Upper lobe of left lung (tissue), 6 donors: ENCODE data around the gene GALNT18. TPM values are rescaled to one million over a fixed set of nuclear protein-coding genes. Genes with fewer than 3 reads are reported as not detected.

Source experiments
- ATAC-seq, 2 donors: fragments of 200-7000 bp; cut with Tn5 transposase; one replicate each; pipeline ENCODE4 v1.9.1; 2022; ENCODE audit warnings: mild to moderate bottlenecking in 2 of 2, moderate library complexity in 2 of 2; ENCODE audit not compliant: low FRiP score in 2 of 2
- DNase-seq, 2 donors: peaks; one replicate each; pipeline ENCODE4 v3.0.0-alpha.2; 2019 to 2020
- H3K27ac ChIP-seq, 4 donors: fragments of 200-600 bp; sonication (generic); one replicate each; pipeline ENCODE4 v1.5.1; 2016 to 2019
- H3K27me3 ChIP-seq, 4 donors: fragments of 200-600 bp; sonication (generic); one replicate each; pipeline ENCODE4 v1.5.1; 2017 to 2019
- H3K36me3 ChIP-seq, 4 donors: fragments of 200-600 bp; sonication (generic); one replicate each; pipeline ENCODE4 v1.5.1; 2016 to 2019
- H3K4me1 ChIP-seq, 4 donors: fragments of 200-600 bp; sonication (generic); one replicate each; pipeline ENCODE4 v1.5.1; 2018 to 2019
- H3K4me3 ChIP-seq, 4 donors: fragments of 200-600 bp; sonication (generic); one replicate each; pipeline ENCODE4 v1.5.1; 2017 to 2019; ENCODE audit warnings: mild to moderate bottlenecking in 2 of 4, moderate library complexity in 1 of 4
- H3K9me3 ChIP-seq, 4 donors: fragments of 200-600 bp; sonication (generic); one replicate each; pipeline ENCODE4 v1.5.1; 2018 to 2019
- CTCF ChIP-seq, 6 experiments: fragments of 450-650 bp in 4 of 6; fragments of 200-600 bp in 2 of 6; sonication (generic) in 2 of 6; IDR thresholded peaks; one replicate each; pipeline ENCODE4 v1.5.1; 2016 to 2019; ENCODE audit warnings: antibody characterized with exemption in 6 of 6
- EP300 ChIP-seq, 4 donors: sonication (generic); formaldehyde crosslinking; IDR thresholded peaks; one replicate each; pipeline ENCODE4 v1.5.1; 2017; ENCODE audit warnings: antibody characterized with exemption in 4 of 4, control low read depth in 2 of 4
- POLR2A ChIP-seq, 4 donors: fragments of 450-650 bp; IDR thresholded peaks; one replicate each; pipeline ENCODE4 v1.5.1; 2016 to 2017; ENCODE audit warnings: antibody characterized with exemption in 4 of 4, mild to moderate bottlenecking in 2 of 4
- POLR2AphosphoS5 ChIP-seq, 2 donors: sonication (generic); formaldehyde crosslinking; IDR thresholded peaks; one replicate each; pipeline ENCODE4 v1.5.1; 2017; ENCODE audit warnings: antibody characterized with exemption in 2 of 2
- WGBS, 2 donors: methylation state at CpG; one replicate each; pipeline ENCODE4 v1.1.5; 2017 to 2018; 5-methylcytosine and 5-hydroxymethylcytosine counted together
- total RNA-seq, 6 donors: library from RNA; depleted of rRNA in 4 of 6; stranded (reverse); fragments of >200 nt in 4 of 6; gene quantifications; one replicate each; pipeline versions ENCODE4 v1.1.0 to v1.2.1, GENCODE V29; 2016 to 2021
- donor health status: DM: no; HTN: no; CAD: no; lungs with moderate emphysema.
- donor health status: DM: no; HTN: yes; CAD: no; lungs with severe emphysema.

Gene GALNT18
- total RNA-seq, 6 donors from 2014 or later = 48.2 to 115 (median 61.8) TPM

GRCh38 chr11:11476971-11477645, 144.7 kb downstream of the GALNT18 start:
- DNase-seq (no peak), ATAC-seq (no peak)
- Histone ChIP-seq H3K4me3 (no peak overlapping the region), H3K36me3 (no peaks in the 10 kb centered on the region), H3K27ac (no peak overlapping the region), H3K9me3 (no peaks in the 10 kb centered on the region), H3K27me3 (no peaks in the 10 kb centered on the region), H3K4me1 (peaks cover 0 to 6% (median 3%) of the 10 kb centered on the region in 4 donors)
- WGBS, 2 donors = 63 to 66% methylated on average over 4 of the region's 4 CpGs
- TF ChIP-seq POLR2AphosphoS5 (IDR thresholded peaks at IDR 0.05) (no peak), EP300 (IDR thresholded peaks at IDR 0.05) (no peak), CTCF (IDR thresholded peaks at IDR 0.05) (no peak), POLR2A (IDR thresholded peaks at IDR 0.05) (no peak)

- no peaks in the 10 kb centered on the region for H3K36me3 ChIP-seq
- no peak overlapping the region for H3K27ac ChIP-seq
- 75 to 80% methylated on average over 2 of the region's 2 CpGs for WGBS, 2 donors
- H3K4me1 ChIP-seq = peaks cover 0 to 5% (median 3%) of the 10 kb centered on the region in 4 donors
- DNase-seq (no peak), ATAC-seq (no peak)
- no peak overlapping the region for H3K4me3 ChIP-seq
- no peaks in the 10 kb centered on the region for H3K9me3 ChIP-seq
- no peaks in the 10 kb centered on the region for H3K27me3 ChIP-seq
- TF ChIP-seq EP300 (IDR thresholded peaks at IDR 0.05) (no peak), POLR2AphosphoS5 (IDR thresholded peaks at IDR 0.05) (no peak), POLR2A (IDR thresholded peaks at IDR 0.05) (no peak), CTCF (IDR thresholded peaks at IDR 0.05) (no peak)
Measured at GRCh38 chr11:11476499-11476898, 145.3 kb downstream of the GALNT18 start.

GRCh38 chr11:11472106-11472505, 149.7 kb downstream of the GALNT18 start:
- ATAC-seq (no peak), DNase-seq (no peak)
- no peaks in the 10 kb centered on the region for H3K9me3 ChIP-seq
- TF ChIP-seq EP300 (IDR thresholded peaks at IDR 0.05) (no peak), CTCF (IDR thresholded peaks at IDR 0.05) (no peak), POLR2AphosphoS5 (IDR thresholded peaks at IDR 0.05) (no peak), POLR2A (IDR thresholded peaks at IDR 0.05) (no peak)
- no peak overlapping the region for H3K4me3 ChIP-seq
- peaks cover 0 to 4% (median 0%) of the 10 kb centered on the region in 4 donors for H3K36me3 ChIP-seq
- no peaks in the 10 kb centered on the region for H3K27me3 ChIP-seq
- H3K4me1 ChIP-seq = no peaks in the 10 kb centered on the region
- H3K27ac ChIP-seq = no peak overlapping the region
- WGBS, 2 donors = 67 to 75% methylated on average over 2 of the region's 2 CpGs

- Histone ChIP-seq H3K27ac (no peak overlapping the region), H3K4me3 (no peak overlapping the region), H3K4me1 (no peaks in the 10 kb centered on the region), H3K27me3 (no peaks in the 10 kb centered on the region), H3K9me3 (no peaks in the 10 kb centered on the region), H3K36me3 (peaks cover 0 to 4% (median 0%) of the 10 kb centered on the region in 4 donors)
- WGBS, 2 donors = 72 to 78% methylated on average over 4 of the region's 4 CpGs
- DNase-seq (no peak), ATAC-seq (no peak)
- TF ChIP-seq POLR2AphosphoS5 (IDR thresholded peaks at IDR 0.05) = no peak
- TF ChIP-seq POLR2A (IDR thresholded peaks at IDR 0.05) = no peak
- no peak for TF ChIP-seq CTCF (IDR thresholded peaks at IDR 0.05)
- no peak for TF ChIP-seq EP300 (IDR thresholded peaks at IDR 0.05)
Measured at GRCh38 chr11:11471201-11471600, 150.6 kb downstream of the GALNT18 start.

GRCh38 chr11:11468954-11469353, 152.9 kb downstream of the GALNT18 start:
- TF ChIP-seq POLR2A (IDR thresholded peaks at IDR 0.05) (no peak), POLR2AphosphoS5 (IDR thresholded peaks at IDR 0.05) (no peak), EP300 (IDR thresholded peaks at IDR 0.05) (no peak), CTCF (IDR thresholded peaks at IDR 0.05) (no peak)
- Histone ChIP-seq H3K27ac (no peak overlapping the region), H3K27me3 (no peaks in the 10 kb centered on the region), H3K4me3 (no peak overlapping the region), H3K4me1 (no peaks in the 10 kb centered on the region), H3K36me3 (peaks cover 0 to 4% (median 0%) of the 10 kb centered on the region in 4 donors), H3K9me3 (no peaks in the 10 kb centered on the region)
- no peak for ATAC-seq
- 82 to 85% methylated on average over 5 to 6 of the region's 6 CpGs for WGBS, 2 donors
- no peak for DNase-seq
